ENCODE data around the gene CLIP2. TPM values are rescaled to one million over a fixed set of nuclear protein-coding genes. Genes with fewer than 3 reads are reported as not detected.

The CLIP2 gene
- total and polyA plus RNA-seq, 2 of the 4 experiments (the other 2 are of a cell fraction): 18.1 to 20.7 TPM

DNA sequence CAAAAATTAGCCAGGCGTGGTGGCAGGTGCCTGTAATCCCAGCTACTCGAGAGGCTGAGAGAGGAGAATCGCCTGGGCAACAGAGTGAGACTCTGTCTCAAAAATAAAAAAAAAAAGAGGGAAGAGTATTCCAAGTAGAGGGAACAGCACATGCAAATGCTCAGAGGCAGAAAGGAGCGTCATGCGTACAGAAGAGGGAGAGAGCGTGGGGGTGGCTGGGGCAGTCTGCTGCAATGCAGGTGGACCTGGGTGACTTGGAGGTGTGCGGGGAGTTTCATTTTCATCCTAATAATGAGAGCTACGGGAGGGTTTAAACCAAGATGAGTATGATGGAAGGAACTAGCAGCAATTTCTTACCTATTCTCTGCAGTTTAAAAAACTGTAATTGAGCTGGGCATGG, 28.8 kb downstream of the CLIP2 start:
- no peak overlapping the region for H3K14ac ChIP-seq (replicated peaks; ENCODE audit: low read depth, low read length)
- no peaks in the 10 kb centered on the region for H3K27me3 ChIP-seq (ENCODE audit: control insufficient read depth, insufficient read depth, low read length)
- ChIA-PET POLR2A (ENCODE audit: unreplicated experiment) (no interaction called here), CTCF (no interaction called here)
- peaks cover 32% of the 10 kb centered on the region for H3K36me3 ChIP-seq (ENCODE audit: control insufficient read depth, insufficient read depth, low read length)
- no peaks in the 10 kb centered on the region for H3K9me1 ChIP-seq (ENCODE audit: insufficient read depth, low read length)
- H2BK20ac ChIP-seq (ENCODE audit: low read depth, low read length): no peak overlapping the region
- H4K20me1 ChIP-seq (ENCODE audit: insufficient read depth, low read length): peaks cover 65% of the 10 kb centered on the region
- H3K4me2 ChIP-seq (ENCODE audit: low read depth, low read length): no peak overlapping the region
- H3K79me1 ChIP-seq (ENCODE audit: low read depth in 1 of 2, low read length in 2 of 2): peaks cover 14 to 77% of the 10 kb centered on the region in 2 experiments
- H4K91ac ChIP-seq (ENCODE audit: insufficient read depth, low read depth, low read length): no peak overlapping the region
- no peak overlapping the region for H4K8ac ChIP-seq (ENCODE audit: low read depth in 2 of 2, low read length in 2 of 2)
- H3K9me3 ChIP-seq (ENCODE audit: control insufficient read depth, insufficient read depth, low read length): no peaks in the 10 kb centered on the region
- whole genome bisulfite sequencing, 2 experiments (ENCODE audit: extremely low coverage in 2 of 2, insufficient read length in 1 of 2): 100% methylated on average over 1 of the region's 8 CpGs; no CpG with 5 or more reads in 1 of the 2 experiments
- no peak overlapping the region for H3K18ac ChIP-seq (ENCODE audit: low read depth, low read length)
- no peak overlapping the region for H2AK5ac ChIP-seq (ENCODE audit: low read depth, low read length)
- no peak overlapping the region for H4K5ac ChIP-seq (ENCODE audit: low read depth, low read length)
- DNase-seq (no peak), ATAC-seq (ENCODE audit: low read depth) (no peak)
- H3K9ac ChIP-seq (ENCODE audit: low read depth, low read length): no peak overlapping the region
- H2AK9ac ChIP-seq (replicated peaks; ENCODE audit: low read depth, low read length, poor library complexity): no peak overlapping the region
- H3K4me1 ChIP-seq (ENCODE audit: control insufficient read depth, insufficient read depth, low read length): peaks cover 3% of the 10 kb centered on the region; the same call in 1 of the 2 replicates
- H3K4ac ChIP-seq (ENCODE audit: low read depth, low read length): no peak overlapping the region
- H2AFZ ChIP-seq (replicated peaks; ENCODE audit: low read length, poor library complexity): no peak overlapping the region
- H3K4me3 ChIP-seq (ENCODE audit: insufficient read depth, low read depth, low read length): no peak overlapping the region
- no peak overlapping the region for H3K23ac ChIP-seq (ENCODE audit: low read depth, low read length)
- dilution Hi-C loops (cut with HindIII; ENCODE audit: low sequenced_read_pairs, unreplicated experiment) (no loop called here), in situ Hi-C loops (cut with MboI; ENCODE audit: low sequenced_read_pairs) (no loop called here), intact Hi-C loops (cut with micrococcal nuclease) (no loop called here)
- H2BK120ac ChIP-seq (ENCODE audit: low read depth, low read length): no peak overlapping the region
- no peak overlapping the region for H3K56ac ChIP-seq (ENCODE audit: extremely low read depth, insufficient read depth, low read length)
- no peak overlapping the region for H3K27ac ChIP-seq (ENCODE audit: insufficient read depth, low read length)
- H2BK5ac ChIP-seq (ENCODE audit: low read depth, low read length, poor library complexity, severe bottlenecking): no peak overlapping the region
- TF ChIP-seq BHLHE40 (IDR thresholded peaks at IDR 0.05; ENCODE audit: low read depth, low read length): no peak
- no peak for TF ChIP-seq RAD21 (IDR thresholded peaks at IDR 0.05; ENCODE audit: low read length)
- TF ChIP-seq, protein P1, sequence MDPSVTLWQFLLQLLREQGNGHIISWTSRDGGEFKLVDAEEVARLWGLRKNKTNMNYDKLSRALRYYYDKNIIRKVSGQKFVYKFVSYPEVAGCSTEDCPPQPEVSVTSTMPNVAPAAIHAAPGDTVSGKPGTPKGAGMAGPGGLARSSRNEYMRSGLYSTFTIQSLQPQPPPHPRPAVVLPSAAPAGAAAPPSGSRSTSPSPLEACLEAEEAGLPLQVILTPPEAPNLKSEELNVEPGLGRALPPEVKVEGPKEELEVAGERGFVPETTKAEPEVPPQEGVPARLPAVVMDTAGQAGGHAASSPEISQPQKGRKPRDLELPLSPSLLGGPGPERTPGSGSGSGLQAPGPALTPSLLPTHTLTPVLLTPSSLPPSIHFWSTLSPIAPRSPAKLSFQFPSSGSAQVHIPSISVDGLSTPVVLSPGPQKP (IDR thresholded peaks at IDR 0.05; ENCODE audit: borderline replicate concordance, low read depth, low read length): no peak
- no peak for TF ChIP-seq FOS (IDR thresholded peaks at IDR 0.05; ENCODE audit: low read depth, low read length)
- TF ChIP-seq MAZ (IDR thresholded peaks at IDR 0.05; ENCODE audit: borderline replicate concordance, low read depth, low read length): no peak
- H2BK15ac ChIP-seq (ENCODE audit: low read depth, low read length): no peak overlapping the region
- BruUV-seq (replicated peaks): no TSS peak
